GM12874 (cell line): Measurements from ENCODE around the gene MCEE.

Experiments used
- CTCF ChIP-seq: IDR thresholded peaks from 2 replicates; pipeline ENCODE4 v1.5.1; 2011; ENCODE audit warnings: low read depth, mild to moderate bottlenecking, control low read depth, low read length, moderate library complexity; ENCODE audit not compliant: insufficient read depth

The MCEE gene

DNA sequence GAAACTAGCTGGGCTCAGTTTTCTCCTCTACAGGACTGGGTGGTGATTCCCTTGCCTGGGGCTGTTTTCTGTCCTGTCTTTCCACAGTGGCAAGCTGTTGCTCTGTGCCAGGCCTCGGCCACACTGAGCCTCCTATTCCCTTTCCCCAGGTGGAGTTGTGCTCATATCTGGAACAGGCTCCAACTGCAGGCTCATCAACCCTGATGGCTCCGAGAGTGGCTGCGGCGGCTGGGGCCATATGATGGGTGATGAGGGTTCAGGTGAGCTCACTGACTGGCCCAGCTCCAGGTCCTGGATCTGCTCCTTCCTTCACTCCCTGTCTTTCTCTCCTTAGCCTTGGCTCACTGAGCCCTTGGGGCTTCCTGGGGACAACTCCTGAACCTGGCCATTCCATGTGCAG lies 57.5 kb downstream of the MCEE start:
- TF ChIP-seq CTCF = no peak

DNA sequence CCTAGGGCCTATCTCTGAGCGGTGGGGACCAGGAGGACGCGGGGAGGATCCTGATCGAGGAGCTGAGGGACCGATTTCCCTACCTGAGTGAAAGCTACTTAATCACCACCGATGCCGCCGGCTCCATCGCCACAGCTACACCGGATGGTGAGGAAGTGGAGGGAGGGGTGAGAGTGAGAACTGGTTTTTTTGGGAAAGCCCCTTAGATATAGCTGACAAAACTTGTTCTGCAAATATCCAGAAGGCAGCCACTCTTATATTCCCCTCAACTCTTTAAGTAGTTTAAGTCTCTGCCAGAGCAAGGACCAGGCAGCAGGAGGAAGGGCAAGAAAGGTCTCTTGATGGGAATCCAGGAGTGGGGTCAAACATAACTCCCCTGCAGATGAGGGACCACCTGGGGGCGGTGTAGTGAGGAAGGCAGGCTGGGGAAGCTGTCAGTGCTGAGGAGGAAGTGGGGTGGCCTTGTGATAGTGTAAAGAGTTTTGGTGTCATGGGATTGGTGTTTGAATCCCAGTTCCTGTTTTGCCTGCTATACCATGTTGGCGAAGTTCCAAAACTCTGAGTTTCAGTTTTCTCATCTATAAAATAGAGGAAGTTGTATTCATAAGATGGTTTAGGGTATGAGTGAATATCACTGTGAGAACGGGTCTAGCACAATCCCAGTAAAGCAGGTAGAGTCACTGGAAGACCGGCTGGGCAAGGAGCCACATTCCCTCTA lies 58.2 kb downstream of the MCEE start:
- peak; percentile 44 for TF ChIP-seq CTCF

GRCh38 chr2:71070294-71071093 lies 59.5 kb downstream of the MCEE start:
- TF ChIP-seq CTCF = no peak

DNA sequence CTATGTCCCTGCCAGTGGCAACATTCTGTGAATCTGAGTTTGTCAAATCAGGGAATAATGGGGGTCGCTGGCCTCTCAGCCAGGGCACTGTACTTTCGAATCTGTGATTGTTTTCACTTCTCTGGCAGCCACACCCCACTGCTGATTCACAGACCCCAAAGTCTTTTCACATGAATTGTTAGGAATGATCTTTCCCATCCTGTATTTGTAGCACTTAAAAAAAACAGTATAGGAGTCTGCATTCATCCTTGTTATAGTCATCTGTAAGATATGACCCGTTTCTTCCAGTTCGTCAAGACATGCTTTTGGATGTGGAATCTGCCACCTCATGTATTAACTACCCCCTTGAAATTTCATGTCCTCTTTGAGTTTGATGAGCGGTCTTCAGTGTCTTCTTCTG lies 60.7 kb downstream of the MCEE start:
- TF ChIP-seq CTCF = no peak

DNA sequence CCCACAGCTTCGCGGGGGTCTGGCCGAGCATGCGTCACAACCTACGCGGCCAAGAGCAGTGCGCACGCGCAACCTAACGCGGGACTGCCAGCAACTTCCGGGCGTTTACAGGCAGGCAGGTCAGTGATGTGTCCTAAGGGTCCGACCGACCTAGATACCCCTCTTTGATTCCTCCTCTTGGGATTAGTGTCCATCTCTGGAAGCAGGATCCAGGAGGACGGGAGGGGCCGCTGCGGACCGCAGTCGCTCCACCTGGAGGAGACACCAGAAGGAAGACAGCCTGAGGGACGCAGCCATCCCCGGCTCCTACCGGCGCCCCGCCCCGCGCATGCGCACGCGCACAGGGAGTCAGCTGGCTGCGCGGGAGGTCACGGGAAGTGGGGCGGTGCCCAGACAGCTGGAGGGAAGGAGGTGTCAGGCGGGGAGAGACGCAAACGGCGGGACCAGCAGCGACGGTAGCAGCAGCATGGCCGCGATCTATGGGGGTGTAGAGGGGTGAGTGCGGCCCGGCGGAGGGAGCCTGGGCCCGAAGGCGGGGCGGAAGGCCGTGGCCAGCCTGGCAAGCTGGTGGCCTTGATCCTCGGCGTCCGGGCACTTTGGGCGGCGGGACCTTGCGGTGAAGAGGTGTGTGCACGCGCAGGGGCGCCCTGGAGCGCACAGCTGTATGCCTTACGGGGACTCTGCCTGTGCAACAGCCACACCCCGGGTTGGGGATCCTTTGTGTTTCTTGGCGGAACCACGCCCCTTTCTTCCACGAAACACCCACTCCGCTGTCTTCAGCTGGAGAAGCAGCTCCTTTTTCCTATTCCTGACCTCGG lies 61.6 kb downstream of the MCEE start, which contains the start of gene NAGK:
Gene NAGK, plus strand, starts transcription at position 431 of the 818 bp plus-strand sequence. Its CDS starts 36 bp downstream, at position 467.
- no peak for TF ChIP-seq CTCF

GRCh38 chr2:71067567-71068217 lies 62.3 kb downstream of the MCEE start:
- 0 out of 2 replicates have a peak, but pooled peaks have one; percentile 12 for TF ChIP-seq CTCF
